ENCODE data around the gene SRGAP1.
"Not testable (repeated sequence)": the region's sequence is repeated elsewhere in the genome, so short reads cannot be mapped to it uniquely, and the experiment has no call there.

The SRGAP1 gene

DNA sequence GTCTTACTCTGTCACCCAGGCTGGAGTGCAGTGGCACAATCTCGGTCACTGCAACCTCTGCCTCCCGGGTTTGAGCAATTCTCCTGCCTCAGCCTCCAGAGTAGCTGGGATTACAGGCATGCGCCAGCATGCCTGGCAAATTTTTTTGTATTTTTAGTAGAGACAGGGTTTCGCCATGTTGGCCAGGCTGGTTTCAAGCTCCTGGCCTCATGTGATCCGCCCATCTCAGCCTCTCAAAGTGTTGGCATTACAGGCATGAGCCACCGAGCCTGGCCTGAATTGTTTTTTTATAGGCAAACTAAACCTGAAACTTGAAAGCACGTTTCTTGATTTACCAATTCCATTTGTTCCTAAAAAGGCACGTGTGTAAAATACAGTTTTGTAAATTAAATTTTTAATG lies 173.6 kb downstream of the SRGAP1 start:
- not testable (repeated sequence) for DNase-seq

GRCh38 chr12:64018524-64018923 lies 174.0 kb downstream of the SRGAP1 start:
- no peak for DNase-seq

- no peak for DNase-seq
Measured at GRCh38 chr12:64019101-64019500, 174.6 kb downstream of the SRGAP1 start.

- DNase-seq, result peak in 1 of 2 donors; percentile 9
Measured at GRCh38 chr12:64019654-64020053, 175.2 kb downstream of the SRGAP1 start.

GRCh38 chr12:64025174-64025958 lies 180.9 kb downstream of the SRGAP1 start:
- DNase-seq, result no peak

DNA sequence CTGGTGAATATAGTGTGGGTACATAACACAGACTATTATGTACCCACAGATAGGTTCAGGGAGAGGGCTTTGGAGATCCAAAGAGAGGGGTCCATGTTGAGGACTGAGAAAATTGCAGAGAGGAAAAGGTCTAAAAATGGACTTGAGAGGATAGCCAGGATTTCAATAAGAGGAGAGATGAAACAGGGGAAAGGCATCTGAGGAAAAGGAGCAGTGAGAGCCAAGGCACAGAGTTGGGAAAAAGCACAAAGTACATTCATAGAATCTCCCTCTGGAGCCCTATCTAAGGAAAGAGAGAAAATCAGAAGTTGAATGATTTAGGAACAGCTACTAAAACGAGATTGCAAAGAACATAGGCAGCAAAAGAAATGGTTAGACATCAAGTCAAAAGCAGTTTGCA lies 182.8 kb downstream of the SRGAP1 start:
- no peak for DNase-seq

DNA sequence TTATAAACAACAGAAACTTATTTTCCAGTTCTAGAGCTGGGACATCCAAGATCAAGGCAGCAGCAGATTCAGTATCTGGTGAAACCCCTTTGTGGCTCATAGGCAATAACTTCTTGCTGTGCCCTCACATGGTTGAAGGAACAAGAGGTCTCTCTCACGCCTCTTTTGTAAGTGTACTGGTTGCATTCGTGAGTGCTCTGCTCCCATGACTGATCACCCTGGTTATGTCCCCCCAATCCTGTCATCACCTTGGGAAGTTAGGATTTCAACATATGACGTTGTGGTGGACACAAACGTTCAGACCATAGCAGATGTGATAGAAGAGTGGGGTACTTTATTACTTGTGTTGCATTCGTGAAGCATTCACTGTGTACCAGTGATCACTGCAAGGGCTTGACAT lies 184.0 kb downstream of the SRGAP1 start:
- no peak for DNase-seq

DNA sequence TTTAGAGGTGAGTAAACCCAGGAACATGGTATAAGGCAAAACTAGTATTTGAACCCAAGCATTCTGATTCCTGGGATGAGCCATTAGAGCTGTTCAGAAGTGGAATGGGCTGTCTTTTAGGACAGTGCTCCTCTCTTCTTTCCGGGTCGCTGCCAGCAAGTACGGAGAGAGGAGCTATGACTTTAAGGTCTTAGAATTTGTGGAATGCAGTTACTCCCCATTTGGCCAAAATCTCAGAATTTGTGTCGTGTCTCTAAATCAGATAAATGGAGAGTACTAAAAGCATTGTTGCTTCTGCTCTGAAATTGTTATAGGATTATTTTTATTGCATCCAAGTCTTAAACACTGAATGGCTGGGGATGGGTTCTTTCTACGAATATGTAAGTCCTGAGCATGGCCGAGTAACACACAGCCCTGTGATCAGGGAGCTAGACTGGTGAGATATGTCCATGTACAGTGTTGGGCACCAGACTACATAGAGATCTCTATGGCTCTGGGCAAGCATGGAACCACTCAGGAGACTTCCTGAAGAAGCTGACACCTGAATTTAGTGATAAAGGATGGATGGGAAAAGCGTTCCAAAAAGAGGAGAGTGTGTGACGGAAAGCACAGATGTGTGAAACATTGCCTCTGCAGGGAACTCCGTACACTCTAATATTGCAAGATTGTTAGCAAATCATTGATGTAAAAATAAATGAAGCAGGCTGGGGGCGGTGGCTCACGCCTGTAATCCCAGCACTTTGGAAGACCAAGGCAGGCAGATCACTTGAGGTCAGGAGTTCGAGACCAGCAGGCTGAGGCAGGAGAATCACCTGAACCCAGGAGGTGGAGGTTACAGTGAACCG lies 184.7 kb downstream of the SRGAP1 start:
- DNase-seq, result no peak

GRCh38 chr12:64030155-64030554 lies 185.7 kb downstream of the SRGAP1 start:
- DNase-seq, result no peak

GRCh38 chr12:64034056-64034455 lies 189.6 kb downstream of the SRGAP1 start:
- not testable (repeated sequence) for DNase-seq

DNA sequence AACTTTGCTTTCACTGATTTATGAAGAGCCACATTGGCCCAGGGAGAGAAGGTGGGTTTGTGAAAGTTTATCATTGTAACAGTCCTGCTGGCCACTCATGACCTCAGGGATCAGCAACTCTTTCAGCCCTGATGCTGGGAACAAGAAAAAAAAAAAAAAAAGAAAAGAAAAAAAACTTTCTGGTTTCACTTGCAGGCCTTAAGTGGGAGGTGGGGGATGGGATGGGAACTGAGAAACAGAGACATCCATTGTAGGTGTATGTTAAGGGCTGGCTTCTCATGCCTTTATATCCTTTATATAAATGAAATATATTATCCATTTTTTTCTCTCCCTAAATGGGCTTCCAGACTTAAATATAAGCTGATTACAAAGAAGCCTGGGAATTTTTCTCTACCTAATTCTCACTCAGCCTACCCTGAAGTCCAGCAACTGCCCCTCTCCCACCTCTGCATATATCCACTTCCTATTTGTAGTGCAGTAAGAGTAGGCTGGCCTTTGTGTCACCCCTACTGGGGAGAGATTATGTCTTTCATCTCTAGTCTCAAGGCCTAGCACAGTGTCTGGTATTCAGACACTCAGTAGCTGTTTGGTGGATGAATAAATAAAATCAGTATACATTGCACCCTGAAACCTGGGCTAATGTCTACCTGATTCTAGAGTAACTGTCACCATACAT lies 190.5 kb downstream of the SRGAP1 start:
- peak in 1 of 2 donors; percentile 2 for DNase-seq

- no peak for DNase-seq
Measured at GRCh38 chr12:64036414-64036813, 191.9 kb downstream of the SRGAP1 start.

- no peak for DNase-seq
Measured at GRCh38 chr12:64039281-64039871, 194.9 kb downstream of the SRGAP1 start.

- no peak for DNase-seq
Measured at GRCh38 chr12:64042911-64043310, 198.4 kb downstream of the SRGAP1 start.

GRCh38 chr12:64044191-64044590 lies 199.7 kb downstream of the SRGAP1 start:
- no peak for DNase-seq

GRCh38 chr12:64051057-64051456 lies 206.6 kb downstream of the SRGAP1 start:
- no peak for DNase-seq

GRCh38 chr12:64053117-64053516 lies 208.6 kb downstream of the SRGAP1 start:
- no peak for DNase-seq

DNA sequence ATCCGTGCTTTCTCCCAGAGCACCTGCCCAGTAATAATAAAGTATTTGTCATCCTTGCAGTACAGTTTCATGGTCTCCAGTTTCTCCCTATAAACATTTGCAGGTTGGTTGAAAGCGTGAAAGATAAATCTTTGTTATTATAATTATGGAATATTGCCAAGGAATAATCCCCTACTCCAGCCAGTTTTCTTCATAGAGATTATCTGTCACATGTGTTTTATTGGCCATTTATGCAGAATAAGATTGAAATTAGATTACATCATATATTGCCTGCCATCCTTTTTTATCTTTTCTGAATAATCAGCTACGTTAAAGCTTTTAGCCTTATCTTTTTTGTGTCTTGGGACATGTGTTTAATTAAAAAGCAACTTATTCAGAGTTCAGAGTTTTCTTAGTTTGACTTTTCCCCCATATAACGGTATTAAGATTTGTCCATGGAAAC lies 209.6 kb downstream of the SRGAP1 start:
- DNase-seq, result no peak

DNA sequence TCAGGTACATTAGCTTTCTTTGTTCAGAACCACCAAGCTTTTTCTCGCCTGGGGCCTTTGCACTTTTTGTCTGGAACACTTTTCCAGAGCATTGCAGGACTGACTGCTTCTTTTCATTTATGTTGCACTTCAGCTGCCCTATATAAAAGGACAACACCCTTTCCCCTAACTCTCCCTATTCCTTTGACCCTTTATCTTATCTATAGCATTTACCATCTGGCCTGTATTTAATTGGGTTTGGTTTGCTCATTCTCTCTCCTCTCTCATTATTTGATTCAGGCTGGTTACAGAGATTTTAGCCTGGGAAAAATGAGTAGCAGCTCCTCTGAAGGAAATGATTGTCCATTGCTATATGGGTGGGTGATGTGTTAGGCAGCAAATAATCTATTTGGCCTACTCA lies 212.2 kb downstream of the SRGAP1 start:
- DNase-seq, result no peak

GRCh38 chr12:64057706-64058105 lies 213.2 kb downstream of the SRGAP1 start:
- DNase-seq, result no peak

DNA sequence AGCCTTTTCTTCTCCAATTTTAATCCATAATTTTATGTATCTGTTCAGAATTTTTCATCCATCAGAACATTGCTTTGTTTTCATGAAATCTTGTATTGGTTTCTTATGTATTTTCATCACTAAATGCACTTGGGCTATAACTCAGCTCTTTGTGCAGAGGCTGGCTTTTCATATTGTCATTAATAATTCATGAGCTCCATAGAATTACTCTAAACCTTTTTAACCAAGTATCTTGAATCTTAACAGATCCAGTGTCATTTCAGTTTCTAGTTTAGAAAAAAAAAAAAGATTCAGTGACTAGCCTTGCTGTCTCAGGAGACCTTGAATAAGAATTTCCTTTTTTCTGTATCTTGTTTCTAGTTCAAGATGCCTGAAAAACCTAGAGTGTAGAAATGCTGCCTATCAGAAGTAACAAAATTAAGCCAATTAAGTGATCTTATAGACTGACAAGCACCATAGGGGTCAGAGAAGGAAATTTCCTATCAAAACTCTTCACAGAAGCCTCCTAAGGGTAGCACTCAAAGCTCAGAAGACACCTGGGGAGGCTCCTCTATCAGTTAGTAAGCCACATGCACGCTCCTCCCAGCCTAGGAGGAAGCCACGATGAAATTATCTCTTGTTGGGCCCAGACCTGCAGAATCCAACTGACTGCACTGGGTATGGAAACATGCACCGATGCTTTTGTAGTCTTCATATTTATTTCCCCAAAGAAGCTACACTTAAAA lies 214.2 kb downstream of the SRGAP1 start:
- no peak for DNase-seq

GRCh38 chr12:64059685-64060084 lies 215.2 kb downstream of the SRGAP1 start:
- no peak for DNase-seq
